H9 (cell line): ENCODE measurements around the gene DMD. TPM values are rescaled to one million over a fixed set of nuclear protein-coding genes. Genes with fewer than 3 reads are reported as not detected.

Experiments
- DNase-seq: peaks from one replicate; pipeline ENCODE4 v3.0.0-alpha.2; 2017
- H2AFZ ChIP-seq: one replicate; pipeline ENCODE4 v1.6.1; 2013; ENCODE audit warnings: mild to moderate bottlenecking, low read length, control low read depth, moderate library complexity
- H2AK5ac ChIP-seq: 2 replicates; pipeline ENCODE4 v1.6.1; 2013; ENCODE audit warnings: low read length, control low read depth, mixed read lengths; ENCODE audit not compliant: insufficient read length
- H2BK120ac ChIP-seq: one replicate; pipeline ENCODE4 v1.6.1; 2013; ENCODE audit warnings: low read depth, mild to moderate bottlenecking, low read length, control low read depth, inconsistent platforms; ENCODE audit not compliant: poor library complexity, severe bottlenecking
- H2BK12ac ChIP-seq: 2 replicates; pipeline ENCODE4 v1.6.1; 2013; ENCODE audit warnings: low read length, control low read depth, mixed read lengths, low read depth; ENCODE audit not compliant: insufficient read length
- H2BK15ac ChIP-seq: 2 replicates; pipeline ENCODE4 v1.6.1; 2013; ENCODE audit warnings: low read depth, low read length, control low read depth
- H2BK20ac ChIP-seq: one replicate; pipeline ENCODE4 v1.6.1; 2013; ENCODE audit warnings: low read depth, mild to moderate bottlenecking, low read length, control low read depth, inconsistent platforms; ENCODE audit not compliant: poor library complexity, severe bottlenecking
- H2BK5ac ChIP-seq: 2 replicates; pipeline ENCODE4 v1.6.1; 2013; ENCODE audit warnings: low read length, control low read depth, mixed read lengths; ENCODE audit not compliant: insufficient read length
- H3K14ac ChIP-seq: 2 replicates; pipeline ENCODE4 v1.6.1; 2013; ENCODE audit warnings: low read length, control low read depth; ENCODE audit not compliant: insufficient read depth
- H3K18ac ChIP-seq: 2 replicates; pipeline ENCODE4 v1.6.1; 2013; ENCODE audit warnings: low read depth, mild to moderate bottlenecking, mixed read lengths, low read length, control low read depth; ENCODE audit not compliant: insufficient read length
- H3K23ac ChIP-seq: 2 replicates; pipeline ENCODE4 v1.6.1; 2013; ENCODE audit warnings: low read length, control low read depth, mixed read lengths, low read depth; ENCODE audit not compliant: insufficient read length
- H3K23me2 ChIP-seq: 2 replicates; pipeline ENCODE4 v1.6.1; 2013; ENCODE audit warnings: low read depth, mild to moderate bottlenecking, mixed read lengths, low read length, control low read depth; ENCODE audit not compliant: insufficient read length, poor library complexity, severe bottlenecking
- H3K27ac ChIP-seq: 2 replicates; pipeline ENCODE4 v1.5.1; 2013; ENCODE audit warnings: low read length, control low read depth, mixed read lengths, low read depth; ENCODE audit not compliant: insufficient read length
- H3K27me3 ChIP-seq: 2 replicates; pipeline ENCODE4 v1.6.1; 2013; ENCODE audit warnings: low read length, control low read depth, inconsistent platforms; ENCODE audit not compliant: insufficient read depth
- H3K4ac ChIP-seq: 2 replicates; pipeline ENCODE4 v1.6.1; 2013; ENCODE audit warnings: low read depth, mild to moderate bottlenecking, control low read depth, inconsistent platforms, low read length, moderate library complexity
- H3K4me1 ChIP-seq: 2 replicates; pipeline ENCODE4 v1.6.1; 2013; ENCODE audit warnings: low read length, control low read depth, inconsistent platforms; ENCODE audit not compliant: insufficient read depth
- H3K4me2 ChIP-seq: 2 replicates; pipeline ENCODE4 v1.6.1; 2013; ENCODE audit warnings: low read length, control low read depth, mixed read lengths; ENCODE audit not compliant: insufficient read length, insufficient read depth
- H3K56ac ChIP-seq: 2 replicates; pipeline ENCODE4 v1.6.1; 2013; ENCODE audit warnings: low read depth, mild to moderate bottlenecking, mixed read lengths, low read length, control low read depth; ENCODE audit not compliant: insufficient read length
- H3K79me1 ChIP-seq: 2 replicates; pipeline ENCODE4 v1.6.1; 2013; ENCODE audit warnings: low read depth, mild to moderate bottlenecking, moderate library complexity, low read length, control low read depth, inconsistent platforms; ENCODE audit not compliant: insufficient read depth, poor library complexity, severe bottlenecking
- H3K79me2 ChIP-seq: 2 replicates; pipeline ENCODE4 v1.6.1; 2013; ENCODE audit warnings: low read length, control low read depth, inconsistent platforms; ENCODE audit not compliant: insufficient read depth
- H3K9ac ChIP-seq: 2 replicates; pipeline ENCODE4 v1.6.1; 2013; ENCODE audit warnings: low read length, control low read depth, mixed read lengths; ENCODE audit not compliant: insufficient read length; ENCODE audit errors: extremely low read depth
- H3K9me3 ChIP-seq: one replicate; pipeline ENCODE4 v1.6.1; 2013; ENCODE audit warnings: low read depth, low read length, inconsistent platforms; ENCODE audit not compliant: control insufficient read depth
- H3T11ph ChIP-seq: one replicate; pipeline ENCODE4 v1.6.1; 2013; ENCODE audit warnings: mild to moderate bottlenecking, low read length, control low read depth, inconsistent platforms
- H4K20me1 ChIP-seq: one replicate; pipeline ENCODE4 v1.6.1; 2013; ENCODE audit not compliant: control insufficient read depth, insufficient read length, insufficient read depth
- H4K5ac ChIP-seq: 2 replicates; pipeline ENCODE4 v1.6.1; 2013; ENCODE audit warnings: low read depth, mild to moderate bottlenecking, mixed read lengths, low read length, control low read depth; ENCODE audit not compliant: insufficient read length
- H4K8ac ChIP-seq: replicated peaks from 2 replicates; pipeline ENCODE4 v1.6.1; 2013; ENCODE audit warnings: low read length, control low read depth, mixed read lengths, low read depth; ENCODE audit not compliant: insufficient read length
- H4K91ac ChIP-seq: 2 replicates; pipeline ENCODE4 v1.6.1; 2013; ENCODE audit warnings: low read depth, mild to moderate bottlenecking, moderate library complexity, mixed read lengths, low read length, control low read depth; ENCODE audit not compliant: insufficient read length
- H3K27ac Mint-ChIP-seq, 3 experiments: 2 replicates in 2 of 3; 3 replicates in 1 of 3; pipeline ENCODE4 v1.8.0; 2020 to 2021; ENCODE audit warnings: mixed read lengths in 3 of 3, mild to moderate bottlenecking in 1 of 3, moderate library complexity in 1 of 3
- H3K27me3 Mint-ChIP-seq: 2 replicates; pipeline ENCODE4 v1.8.0; 2021; ENCODE audit warnings: low read depth, mild to moderate bottlenecking, moderate library complexity, mixed read lengths
- H3K36me3 Mint-ChIP-seq, 3 experiments: 2 replicates in 2 of 3; 3 replicates in 1 of 3; pipeline ENCODE4 v1.8.0; 2020 to 2021; ENCODE audit warnings: low read depth in 3 of 3, mixed read lengths in 3 of 3; ENCODE audit not compliant: insufficient read depth in 1 of 3
- H3K4me1 Mint-ChIP-seq, 2 experiments: 2 replicates each; pipeline ENCODE4 v1.8.0; 2020; ENCODE audit warnings: mixed read lengths in 2 of 2
- H3K4me3 Mint-ChIP-seq, 2 experiments: 2 replicates in 1 of 2; 3 replicates in 1 of 2; pipeline ENCODE4 v1.8.0; 2020 to 2021; ENCODE audit warnings: mild to moderate bottlenecking in 2 of 2, mixed read lengths in 2 of 2, moderate library complexity in 1 of 2
- H3K9me3 Mint-ChIP-seq, 2 experiments: 2 replicates in 1 of 2; 3 replicates in 1 of 2; pipeline ENCODE4 v1.8.0; 2020; ENCODE audit warnings: mild to moderate bottlenecking in 2 of 2, mixed read lengths in 2 of 2, moderate library complexity in 1 of 2
- CTCF ChIP-seq: fragments of 200-600 bp; sonication (generic); conservative IDR thresholded peaks from 3 replicates; pipeline ENCODE4 v1.8.0; 2021; ENCODE audit warnings: antibody characterized with exemption, mild to moderate bottlenecking
- WGBS: extraction: QIAGEN DNeasy Blood & Tissue Kit; methylation state at CpG from one replicate; pipeline ENCODE4 v1.1.7; 2013; ENCODE audit warnings: missing lambda C conversion rate, low lambda C conversion rate, mixed read lengths; ENCODE audit not compliant: insufficient read length; ENCODE audit errors: extremely low coverage; 5-methylcytosine and 5-hydroxymethylcytosine counted together
- total RNA-seq: library from RNA; stranded (reverse); gene quantifications from 2 replicates; pipeline ENCODE4 v1.2.1, GENCODE V29; 2021

The DMD gene
- total RNA-seq, 1 experiment from 2014 or later, result 3.8 TPM

- no peak for TF ChIP-seq CTCF
- no CpG with 5 or more reads among the region's 7 CpGs for WGBS
Measured at GRCh38 chrX:31271615-31272471, 1939.5 kb downstream of the DMD start.

More at GRCh38 chrX:31271615-31272471, 1939.5 kb downstream of the DMD start:
- no peaks in the 10 kb centered on the region for H3K79me1 ChIP-seq
- H2BK20ac ChIP-seq, result no peak overlapping the region
- no peak overlapping the region for H2BK120ac ChIP-seq
- H4K20me1 ChIP-seq, result no peaks in the 10 kb centered on the region
- no peaks in the 10 kb centered on the region for H3K23me2 ChIP-seq
- DNase-seq, result no peak
- H3K14ac ChIP-seq, result no peak overlapping the region
- Mint-ChIP-seq H3K27ac (no peak overlapping the region), H3K4me1 (peaks cover 12 to 27% of the 10 kb centered on the region in 2 experiments), H3K36me3 (peaks cover 0 to 2% (median 0%) of the 10 kb centered on the region in 3 experiments; a peak in 1 of 7 replicates), H3K4me3 (no peak overlapping the region), H3K9me3 (peaks cover 53 to 70% of the 10 kb centered on the region in 2 experiments), H3K27me3 (no peaks in the 10 kb centered on the region)
- H4K5ac ChIP-seq, result no peak overlapping the region
- no peak overlapping the region for H3K4ac ChIP-seq
- no peak overlapping the region for H2BK12ac ChIP-seq
- H2AFZ ChIP-seq, result no peak overlapping the region
- no peaks in the 10 kb centered on the region for H3K4me1 ChIP-seq
- no peak overlapping the region for H3T11ph ChIP-seq
- H3K23ac ChIP-seq, result no peak overlapping the region
- H3K9ac ChIP-seq, result no peak overlapping the region
- H3K79me2 ChIP-seq, result no peaks in the 10 kb centered on the region
- H3K4me2 ChIP-seq, result no peak overlapping the region
- H4K8ac ChIP-seq, result no peak overlapping the region
- H3K18ac ChIP-seq, result no peak overlapping the region
- H4K91ac ChIP-seq, result no peak overlapping the region
- no peak overlapping the region for H3K56ac ChIP-seq
- no peak overlapping the region for H2BK15ac ChIP-seq
- H3K27ac ChIP-seq, result no peak overlapping the region
- no peak overlapping the region for H2AK5ac ChIP-seq
- H2BK5ac ChIP-seq, result no peak overlapping the region
- H3K9me3 ChIP-seq, result no peaks in the 10 kb centered on the region
- no peaks in the 10 kb centered on the region for H3K27me3 ChIP-seq
